ENCODE data around the gene PUS7L.

DNA sequence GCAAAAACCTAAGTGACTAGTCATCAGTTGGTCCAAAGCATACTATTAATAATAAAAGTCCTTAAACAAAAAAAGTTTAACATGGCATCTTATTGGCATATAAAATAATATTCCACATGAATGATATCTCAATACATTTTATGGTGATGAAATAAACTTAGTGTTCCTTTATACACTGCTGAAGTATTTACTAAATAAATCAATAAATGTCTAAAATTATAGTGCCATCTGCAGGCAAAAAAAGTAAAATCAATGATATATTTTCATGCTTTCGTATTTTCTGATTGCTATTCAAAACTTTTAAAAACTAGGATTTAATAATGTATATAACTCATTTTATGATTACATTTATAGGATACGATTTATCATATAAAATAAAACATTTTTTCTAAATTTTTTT lies 30.5 kb downstream of the PUS7L start:
- TF ChIP-seq, protein P1, sequence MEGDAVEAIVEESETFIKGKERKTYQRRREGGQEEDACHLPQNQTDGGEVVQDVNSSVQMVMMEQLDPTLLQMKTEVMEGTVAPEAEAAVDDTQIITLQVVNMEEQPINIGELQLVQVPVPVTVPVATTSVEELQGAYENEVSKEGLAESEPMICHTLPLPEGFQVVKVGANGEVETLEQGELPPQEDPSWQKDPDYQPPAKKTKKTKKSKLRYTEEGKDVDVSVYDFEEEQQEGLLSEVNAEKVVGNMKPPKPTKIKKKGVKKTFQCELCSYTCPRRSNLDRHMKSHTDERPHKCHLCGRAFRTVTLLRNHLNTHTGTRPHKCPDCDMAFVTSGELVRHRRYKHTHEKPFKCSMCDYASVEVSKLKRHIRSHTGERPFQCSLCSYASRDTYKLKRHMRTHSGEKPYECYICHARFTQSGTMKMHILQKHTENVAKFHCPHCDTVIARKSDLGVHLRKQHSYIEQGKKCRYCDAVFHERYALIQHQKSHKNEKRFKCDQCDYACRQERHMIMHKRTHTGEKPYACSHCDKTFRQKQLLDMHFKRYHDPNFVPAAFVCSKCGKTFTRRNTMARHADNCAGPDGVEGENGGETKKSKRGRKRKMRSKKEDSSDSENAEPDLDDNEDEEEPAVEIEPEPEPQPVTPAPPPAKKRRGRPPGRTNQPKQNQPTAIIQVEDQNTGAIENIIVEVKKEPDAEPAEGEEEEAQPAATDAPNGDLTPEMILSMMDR (IDR thresholded peaks at IDR 0.05) = no peak; the same call in 1 of the 2 replicates
- no peak for TF ChIP-seq SIN3A (IDR thresholded peaks at IDR 0.05; ENCODE audit: borderline replicate concordance, insufficient read depth, low read depth, low read length)
- TF ChIP-seq, protein P2, sequence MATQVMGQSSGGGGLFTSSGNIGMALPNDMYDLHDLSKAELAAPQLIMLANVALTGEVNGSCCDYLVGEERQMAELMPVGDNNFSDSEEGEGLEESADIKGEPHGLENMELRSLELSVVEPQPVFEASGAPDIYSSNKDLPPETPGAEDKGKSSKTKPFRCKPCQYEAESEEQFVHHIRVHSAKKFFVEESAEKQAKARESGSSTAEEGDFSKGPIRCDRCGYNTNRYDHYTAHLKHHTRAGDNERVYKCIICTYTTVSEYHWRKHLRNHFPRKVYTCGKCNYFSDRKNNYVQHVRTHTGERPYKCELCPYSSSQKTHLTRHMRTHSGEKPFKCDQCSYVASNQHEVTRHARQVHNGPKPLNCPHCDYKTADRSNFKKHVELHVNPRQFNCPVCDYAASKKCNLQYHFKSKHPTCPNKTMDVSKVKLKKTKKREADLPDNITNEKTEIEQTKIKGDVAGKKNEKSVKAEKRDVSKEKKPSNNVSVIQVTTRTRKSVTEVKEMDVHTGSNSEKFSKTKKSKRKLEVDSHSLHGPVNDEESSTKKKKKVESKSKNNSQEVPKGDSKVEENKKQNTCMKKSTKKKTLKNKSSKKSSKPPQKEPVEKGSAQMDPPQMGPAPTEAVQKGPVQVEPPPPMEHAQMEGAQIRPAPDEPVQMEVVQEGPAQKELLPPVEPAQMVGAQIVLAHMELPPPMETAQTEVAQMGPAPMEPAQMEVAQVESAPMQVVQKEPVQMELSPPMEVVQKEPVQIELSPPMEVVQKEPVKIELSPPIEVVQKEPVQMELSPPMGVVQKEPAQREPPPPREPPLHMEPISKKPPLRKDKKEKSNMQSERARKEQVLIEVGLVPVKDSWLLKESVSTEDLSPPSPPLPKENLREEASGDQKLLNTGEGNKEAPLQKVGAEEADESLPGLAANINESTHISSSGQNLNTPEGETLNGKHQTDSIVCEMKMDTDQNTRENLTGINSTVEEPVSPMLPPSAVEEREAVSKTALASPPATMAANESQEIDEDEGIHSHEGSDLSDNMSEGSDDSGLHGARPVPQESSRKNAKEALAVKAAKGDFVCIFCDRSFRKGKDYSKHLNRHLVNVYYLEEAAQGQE (IDR thresholded peaks at IDR 0.05; ENCODE audit: insufficient read depth in 1 of 2, low read depth in 2 of 2, low read length in 1 of 2) = no peak

Measured in Panc1 (cell line).